ENCODE results near the gene HPCAL1. TPM values are rescaled to one million over a fixed set of nuclear protein-coding genes. Genes with fewer than 3 reads are reported as not detected.

HPCAL1 gene
- total RNA-seq, 1 donor from 2014 or later: 13.7 TPM

GRCh38 chr2:10471046-10471571, 168.4 kb downstream of the HPCAL1 start:
- no peak for ATAC-seq

DNA sequence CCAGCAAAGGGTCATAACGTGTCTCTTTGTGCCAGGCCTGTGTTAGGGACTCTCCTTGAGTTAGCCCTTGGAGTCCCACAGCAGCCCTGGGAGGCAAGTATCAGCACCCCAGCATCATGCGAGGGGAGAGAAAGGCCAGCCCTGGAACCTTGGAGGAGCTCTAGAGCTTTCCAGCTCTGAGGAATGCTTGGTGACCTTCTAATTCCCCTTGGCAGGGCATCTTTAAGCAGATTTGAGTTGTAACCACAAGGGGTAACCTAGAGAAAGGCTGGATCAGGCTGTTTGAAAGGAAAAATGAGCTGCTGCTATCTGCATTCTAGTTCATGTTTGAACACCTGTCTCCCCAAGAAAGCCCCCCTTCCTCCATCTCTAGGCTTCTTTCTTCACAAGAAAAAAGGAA, 169.3 kb downstream of the HPCAL1 start:
- ATAC-seq: no peak

DNA sequence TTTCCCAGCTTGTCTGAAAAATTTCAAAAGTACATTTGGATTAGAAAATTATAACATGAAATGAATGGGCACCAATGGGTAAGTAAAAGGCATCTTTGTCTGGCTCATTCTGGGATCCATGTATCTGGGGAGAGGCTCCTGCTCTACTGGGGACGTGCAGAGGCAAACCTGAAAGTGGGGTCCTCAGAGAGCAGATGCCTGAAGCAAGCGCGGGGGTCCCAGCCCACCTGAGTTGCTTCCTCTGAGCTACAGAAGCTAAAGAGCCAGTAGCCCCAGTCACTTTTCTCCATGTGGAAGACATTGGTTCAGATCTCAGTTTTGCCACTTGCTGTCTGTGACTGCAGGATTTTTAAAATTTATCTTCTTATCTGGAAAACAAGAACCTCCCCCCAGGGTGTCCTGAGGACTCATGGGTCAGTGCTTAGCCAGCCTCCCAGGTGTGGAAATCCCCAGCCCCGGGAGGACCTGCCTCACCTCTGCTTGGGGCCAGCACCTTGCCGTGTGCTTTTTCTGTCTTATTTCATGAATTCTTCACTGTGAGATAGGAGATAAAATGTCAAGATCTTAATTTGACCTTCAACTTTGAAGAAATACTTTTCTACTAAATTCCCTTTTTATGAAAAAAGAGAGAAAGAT, 170.5 kb downstream of the HPCAL1 start:
- no peak for ATAC-seq

DNA sequence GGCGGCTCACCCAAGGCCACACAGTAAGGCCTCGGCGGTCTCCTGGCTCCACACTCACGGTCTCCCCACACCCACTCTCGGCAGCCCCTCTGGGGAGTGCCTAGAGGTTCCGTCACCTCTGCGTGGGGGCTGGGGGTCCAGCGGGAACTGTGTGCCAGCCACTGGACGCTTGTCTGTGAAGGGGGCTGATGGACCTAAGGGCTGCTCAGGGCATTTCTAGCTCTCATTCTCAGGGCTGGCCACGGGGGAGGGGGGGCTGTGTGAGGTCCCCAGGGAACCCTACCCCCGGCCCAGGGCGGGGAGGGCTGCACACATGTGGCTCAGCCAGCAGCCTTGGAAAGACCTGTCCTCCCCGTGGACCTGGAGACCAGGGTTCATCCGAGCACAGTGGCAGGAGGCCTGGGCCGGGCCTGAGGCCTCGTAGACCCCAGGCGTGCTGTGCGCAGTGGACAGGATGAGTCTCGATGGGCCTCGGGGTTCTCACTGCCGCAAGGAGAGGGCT, 172.6 kb downstream of the HPCAL1 start:
- peak; percentile 17 for ATAC-seq

DNA sequence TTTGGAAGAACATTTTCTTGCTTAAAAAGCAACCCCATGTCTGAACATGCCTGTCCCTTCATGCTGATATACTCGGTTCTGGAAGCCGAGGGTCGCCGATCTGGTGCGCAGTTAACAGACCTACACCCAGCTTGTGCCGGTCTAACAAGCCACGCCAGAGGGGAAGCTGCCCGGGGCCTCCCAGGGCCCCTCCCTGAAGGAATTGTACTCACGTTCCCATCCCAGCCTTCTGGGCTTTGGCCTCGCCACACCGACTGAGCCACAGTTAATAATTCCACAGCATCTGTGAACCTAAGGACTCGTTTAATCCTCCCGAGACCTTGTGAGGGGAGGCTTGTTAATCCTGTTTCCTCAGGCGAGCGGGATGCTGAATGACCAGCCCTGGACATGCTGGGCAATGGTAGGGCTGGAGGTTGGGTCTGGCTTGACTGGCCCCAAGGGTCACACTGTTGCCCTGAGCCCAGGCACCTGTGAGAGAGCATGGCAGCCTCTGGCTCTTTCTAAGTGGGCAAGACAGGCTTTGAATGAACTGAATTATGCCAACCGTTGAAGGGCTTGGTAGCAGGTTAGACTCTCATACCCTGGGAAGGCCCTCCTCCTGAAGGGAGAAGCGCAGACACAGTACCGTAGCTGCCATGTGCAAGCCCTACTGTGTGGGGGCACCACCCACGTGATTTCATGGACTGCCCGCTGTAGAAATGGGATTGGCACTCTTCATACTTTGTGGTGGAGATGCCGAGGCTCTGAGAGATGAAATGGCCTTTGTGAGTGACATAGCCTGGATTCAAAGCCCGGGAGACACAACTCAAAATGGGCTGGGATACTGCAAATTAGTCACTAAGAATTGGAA, 173.3 kb downstream of the HPCAL1 start:
- ATAC-seq: no peak

GRCh38 chr2:10476723-10477442, 174.2 kb downstream of the HPCAL1 start:
- no peak for ATAC-seq

Other genes starting within 250 kb of the HPCAL1 start
- gene CYS1, start 222.5 kb upstream of the HPCAL1 start, total RNA-seq: 0.52 TPM
- gene RRM2, start 180.2 kb upstream of the HPCAL1 start, total RNA-seq: 66.4 TPM
- 21.6 TPM for gene ODC1, start 145.4 kb downstream of the HPCAL1 start, total RNA-seq